HEK293 (cell line): ENCODE results near the gene ENO2.
A peak's percentile ranks its signal among the peaks of the same experiment; 100 is the strongest.

Experiments
- BCL11A ChIP-seq: fragments of 450-650 bp; formaldehyde crosslinking; IDR thresholded peaks from 2 replicates; pipeline ENCODE4 v1.5.1; 2016; ENCODE audit warnings: low read depth, missing biosample characterization, missing genetic modification characterization
- HIC1 ChIP-seq: fragments of 450-650 bp; formaldehyde crosslinking; IDR thresholded peaks from 2 replicates; pipeline ENCODE4 v1.5.1; 2016; ENCODE audit warnings: missing biosample characterization, missing genetic modification characterization
- KLF16 ChIP-seq: fragments of 450-650 bp; formaldehyde crosslinking; IDR thresholded peaks from 2 replicates; pipeline ENCODE4 v1.5.1; 2017; ENCODE audit warnings: missing biosample characterization, missing genetic modification characterization
- MEIS1 ChIP-seq: sonication (generic); formaldehyde crosslinking; IDR thresholded peaks from 2 replicates; pipeline ENCODE4 v1.8.1; 2022; ENCODE audit warnings: missing genetic modification reagents, mild to moderate bottlenecking, borderline replicate concordance
- OVOL3 ChIP-seq: fragments of 450-650 bp; formaldehyde crosslinking; IDR thresholded peaks from 2 replicates; pipeline ENCODE4 v1.5.1; 2016; ENCODE audit warnings: missing biosample characterization, missing genetic modification characterization
- RBAK ChIP-seq: fragments of 450-650 bp; formaldehyde crosslinking; IDR thresholded peaks from 2 replicates; pipeline ENCODE4 v1.5.1; 2016; ENCODE audit warnings: missing biosample characterization, missing genetic modification characterization
- SCRT1 ChIP-seq: fragments of 450-650 bp; formaldehyde crosslinking; IDR thresholded peaks from 2 replicates; pipeline ENCODE4 v1.5.1; 2016; ENCODE audit warnings: missing biosample characterization, missing genetic modification characterization, borderline replicate concordance
- SETDB1 ChIP-seq: IDR thresholded peaks from one replicate; pipeline ENCODE4 v1.6.1; 2017; ENCODE audit warnings: mild to moderate bottlenecking, low read length, moderate library complexity, mixed read lengths; ENCODE audit not compliant: insufficient read length
- SP3 ChIP-seq: fragments of 450-650 bp; formaldehyde crosslinking; IDR thresholded peaks from 2 replicates; pipeline ENCODE4 v1.5.1; 2016; ENCODE audit warnings: missing biosample characterization, missing genetic modification characterization
- TCF7L2 ChIP-seq: IDR thresholded peaks from 2 replicates; pipeline ENCODE4 v1.6.1; 2011; ENCODE audit warnings: low read depth, mild to moderate bottlenecking, inconsistent platforms, low read length, moderate library complexity, borderline replicate concordance
- ZBTB1 ChIP-seq: fragments of 450-650 bp; formaldehyde crosslinking; IDR thresholded peaks from 2 replicates; pipeline ENCODE4 v1.5.1; 2016; ENCODE audit warnings: missing biosample characterization, missing genetic modification characterization
- ZBTB20 ChIP-seq: fragments of 450-650 bp; formaldehyde crosslinking; IDR thresholded peaks from 2 replicates; pipeline ENCODE4 v1.5.1; 2016; ENCODE audit warnings: missing biosample characterization, missing genetic modification characterization
- ZBTB26 ChIP-seq: fragments of 450-650 bp; formaldehyde crosslinking; optimal IDR thresholded peaks from 2 replicates; pipeline ENCODE3; 2016; ENCODE audit warnings: missing biosample characterization, mild to moderate bottlenecking, missing genetic modification characterization
- ZEB2 ChIP-seq: fragments of 450-650 bp; formaldehyde crosslinking; IDR thresholded peaks from 2 replicates; pipeline ENCODE4 v1.5.1; 2016; ENCODE audit warnings: missing biosample characterization, missing genetic modification characterization
- ZNF114 ChIP-seq: fragments of 450-650 bp; formaldehyde crosslinking; IDR thresholded peaks from 2 replicates; pipeline ENCODE4 v1.5.0; 2017; ENCODE audit warnings: missing biosample characterization, missing genetic modification characterization
- ZNF121 ChIP-seq: fragments of 450-650 bp; formaldehyde crosslinking; IDR thresholded peaks from 2 replicates; pipeline ENCODE4 v1.5.1; 2016; ENCODE audit warnings: missing biosample characterization, missing genetic modification characterization
- ZNF157 ChIP-seq: fragments of 450-650 bp; formaldehyde crosslinking; IDR thresholded peaks from 2 replicates; pipeline ENCODE4 v1.5.1; 2016; ENCODE audit warnings: missing biosample characterization, missing genetic modification characterization
- ZNF280C ChIP-seq: fragments of 450-650 bp; formaldehyde crosslinking; IDR thresholded peaks from 2 replicates; pipeline ENCODE4 v1.5.1; 2016; ENCODE audit warnings: missing biosample characterization, missing genetic modification characterization
- ZNF302 ChIP-seq: fragments of 450-650 bp; formaldehyde crosslinking; IDR thresholded peaks from 2 replicates; pipeline ENCODE4 v1.5.1; 2016; ENCODE audit warnings: missing biosample characterization, missing genetic modification characterization, low read depth
- ZNF449 ChIP-seq: fragments of 450-650 bp; formaldehyde crosslinking; IDR thresholded peaks from 2 replicates; pipeline ENCODE4 v1.5.1; 2017; ENCODE audit warnings: missing biosample characterization, mild to moderate bottlenecking, missing genetic modification characterization, moderate library complexity
- ZNF473 ChIP-seq: fragments of 450-650 bp; formaldehyde crosslinking; IDR thresholded peaks from 2 replicates; pipeline ENCODE4 v1.5.1; 2017; ENCODE audit warnings: missing biosample characterization, missing genetic modification characterization
- ZNF513 ChIP-seq: fragments of 450-650 bp; IDR thresholded peaks from 2 replicates; pipeline ENCODE4 v1.5.1; 2018; ENCODE audit warnings: missing biosample characterization, missing genetic modification characterization
- ZNF560 ChIP-seq: fragments of 450-650 bp; formaldehyde crosslinking; IDR thresholded peaks from 2 replicates; pipeline ENCODE4 v1.5.1; 2017; ENCODE audit warnings: missing biosample characterization, missing genetic modification characterization, borderline replicate concordance
- ZNF580 ChIP-seq: fragments of 450-650 bp; formaldehyde crosslinking; IDR thresholded peaks from 2 replicates; pipeline ENCODE4 v1.5.1; 2016; ENCODE audit warnings: missing biosample characterization, missing genetic modification characterization
- ZNF621 ChIP-seq: fragments of 450-650 bp; formaldehyde crosslinking; IDR thresholded peaks from 2 replicates; pipeline ENCODE4 v1.5.1; 2017; ENCODE audit warnings: missing biosample characterization, missing genetic modification characterization
- ZNF658 ChIP-seq: fragments of 450-650 bp; formaldehyde crosslinking; IDR thresholded peaks from 2 replicates; pipeline ENCODE4; 2016; ENCODE audit warnings: missing biosample characterization, missing genetic modification characterization
- ZNF777 ChIP-seq: fragments of 450-650 bp; formaldehyde crosslinking; IDR thresholded peaks from 2 replicates; pipeline ENCODE4 v1.5.1; 2017; ENCODE audit warnings: missing biosample characterization, missing genetic modification characterization, borderline replicate concordance
- ZSCAN16 ChIP-seq: fragments of 450-650 bp; formaldehyde crosslinking; IDR thresholded peaks from 2 replicates; pipeline ENCODE4 v1.5.1; 2016; ENCODE audit warnings: missing biosample characterization, missing genetic modification characterization
- ZSCAN5A ChIP-seq: fragments of 450-650 bp; formaldehyde crosslinking; IDR thresholded peaks from 2 replicates; pipeline ENCODE4 v1.5.1; 2016; ENCODE audit warnings: missing biosample characterization, missing genetic modification characterization

The ENO2 gene

GRCh38 chr12:6937481-6938352 is 23.3 kb downstream of the ENO2 start (continued):
- peak; percentile 94 for TF ChIP-seq ZEB2 (tag by site-specific recombination)
- TF ChIP-seq ZNF302 (tag by site-specific recombination) = no peak
- no peak for TF ChIP-seq RBAK (tag by site-specific recombination)
- 0 out of 2 replicates have a peak, but pooled peaks have one; percentile 33 for TF ChIP-seq ZNF121
- TF ChIP-seq ZNF473 (tag by site-specific recombination) = no peak
- no peak for TF ChIP-seq BCL11A (tag by site-specific recombination)
- TF ChIP-seq ZNF621 (tag by site-specific recombination) = no peak
- TF ChIP-seq ZBTB1 (tag by site-specific recombination) = no peak
- TF ChIP-seq ZNF777 (tag by site-specific recombination) = no peak
- 0 out of 2 replicates have a peak, but pooled peaks have one; percentile 38 for TF ChIP-seq ZSCAN5A (tag by site-specific recombination)
- TF ChIP-seq SP3 (tag by site-specific recombination) = peak; percentile 83
- 0 out of 2 replicates have a peak, but pooled peaks have one; percentile 10 for TF ChIP-seq ZNF449 (tag by site-specific recombination)
- no peak for TF ChIP-seq TCF7L2
- no peak for TF ChIP-seq ZNF513 (tag by site-specific recombination)
- TF ChIP-seq OVOL3 (tag by site-specific recombination) = peak; percentile 75
- peak; percentile 76; the same call in 1 of the 2 replicates for TF ChIP-seq ZBTB20 (tag by site-specific recombination)
- peak; percentile 98 for TF ChIP-seq KLF16
- TF ChIP-seq ZSCAN16 (tag by site-specific recombination) = peak; percentile 81
- TF ChIP-seq ZNF658 (tag by site-specific recombination) = no peak
- TF ChIP-seq ZNF280C = no peak
- TF ChIP-seq ZNF580 = peak; percentile 72; the same call in 1 of the 2 replicates
- no peak for TF ChIP-seq SETDB1
- TF ChIP-seq SCRT1 = peak; percentile 88
- TF ChIP-seq ZNF114 (tag by site-specific recombination) = no peak
- TF ChIP-seq MEIS1 (CRISPR knock-in tag) = no peak
- peak; percentile 100 for TF ChIP-seq ZBTB26
- peak; percentile 48 for TF ChIP-seq HIC1 (tag by site-specific recombination)
- no peak for TF ChIP-seq ZNF157 (tag by site-specific recombination)
- no peak for TF ChIP-seq ZNF560 (tag by site-specific recombination)
